IMR-90 (cell line): Measurements from ENCODE around the gene PAQR7.
"Not testable (repeated sequence)": the region's sequence is repeated elsewhere in the genome, so short reads cannot be mapped to it uniquely, and the experiment has no call there.

ENCODE experiments used
- FOS ChIP-seq: fragments of 150-350 bp; IDR thresholded peaks from 2 replicates; pipeline ENCODE4 v1.6.1; 2016; ENCODE audit warnings: low read depth, low read length
- MAFK ChIP-seq: IDR thresholded peaks from 2 replicates; pipeline ENCODE4 v1.6.1; 2012; ENCODE audit warnings: low read depth, low read length, improper control_type of control experiment
- POLR2A ChIP-seq: IDR thresholded peaks from 2 replicates; pipeline ENCODE4 v1.6.1; 2012; ENCODE audit warnings: mild to moderate bottlenecking, low read depth, low read length
- RAD21 ChIP-seq: IDR thresholded peaks from 2 replicates; pipeline ENCODE4 v1.6.1; 2012; ENCODE audit warnings: low read length, improper control_type of control experiment
- RFX5 ChIP-seq: IDR thresholded peaks from 2 replicates; pipeline ENCODE4 v1.8.0; 2012; ENCODE audit warnings: low read depth, mild to moderate bottlenecking, low read length, moderate library complexity
- TF ChIP-seq, protein P1 (sequence below): conservative IDR thresholded peaks from 2 replicates; pipeline ENCODE4 v1.5.1; 2012; ENCODE audit warnings: mild to moderate bottlenecking, low read depth, low read length, improper control_type of control experiment
- TF ChIP-seq, protein P2 (sequence below): fragments of 150-350 bp; IDR thresholded peaks from 2 replicates; pipeline ENCODE4 v1.6.1; 2016; ENCODE audit warnings: low read depth, mild to moderate bottlenecking, low read length, moderate library complexity, borderline replicate concordance

DNA sequence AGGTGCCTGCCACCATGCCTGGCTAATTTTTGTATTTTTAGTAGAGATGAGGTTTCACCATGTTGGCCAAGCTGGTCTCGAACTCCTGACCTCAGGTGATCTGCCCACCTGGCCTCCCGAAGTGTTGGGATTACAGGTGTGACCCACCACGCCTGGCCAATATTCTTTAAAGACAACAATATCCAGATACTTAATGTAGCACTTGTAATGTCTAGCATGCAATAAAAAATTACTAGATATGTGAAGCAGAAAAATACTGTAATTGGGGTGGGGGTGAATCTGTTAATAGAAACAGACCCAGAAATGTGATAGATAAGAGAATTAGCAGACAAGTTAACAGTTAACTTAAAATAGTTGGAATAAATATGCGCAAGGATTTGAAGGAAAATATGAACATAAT is 35.7 kb downstream of the PAQR7 start:
- TF ChIP-seq RFX5, FOS, MAFK, POLR2A, RAD21: not testable (repeated sequence)
- TF ChIP-seq, protein P1, sequence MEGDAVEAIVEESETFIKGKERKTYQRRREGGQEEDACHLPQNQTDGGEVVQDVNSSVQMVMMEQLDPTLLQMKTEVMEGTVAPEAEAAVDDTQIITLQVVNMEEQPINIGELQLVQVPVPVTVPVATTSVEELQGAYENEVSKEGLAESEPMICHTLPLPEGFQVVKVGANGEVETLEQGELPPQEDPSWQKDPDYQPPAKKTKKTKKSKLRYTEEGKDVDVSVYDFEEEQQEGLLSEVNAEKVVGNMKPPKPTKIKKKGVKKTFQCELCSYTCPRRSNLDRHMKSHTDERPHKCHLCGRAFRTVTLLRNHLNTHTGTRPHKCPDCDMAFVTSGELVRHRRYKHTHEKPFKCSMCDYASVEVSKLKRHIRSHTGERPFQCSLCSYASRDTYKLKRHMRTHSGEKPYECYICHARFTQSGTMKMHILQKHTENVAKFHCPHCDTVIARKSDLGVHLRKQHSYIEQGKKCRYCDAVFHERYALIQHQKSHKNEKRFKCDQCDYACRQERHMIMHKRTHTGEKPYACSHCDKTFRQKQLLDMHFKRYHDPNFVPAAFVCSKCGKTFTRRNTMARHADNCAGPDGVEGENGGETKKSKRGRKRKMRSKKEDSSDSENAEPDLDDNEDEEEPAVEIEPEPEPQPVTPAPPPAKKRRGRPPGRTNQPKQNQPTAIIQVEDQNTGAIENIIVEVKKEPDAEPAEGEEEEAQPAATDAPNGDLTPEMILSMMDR = not testable (repeated sequence)
- TF ChIP-seq, protein P2, sequence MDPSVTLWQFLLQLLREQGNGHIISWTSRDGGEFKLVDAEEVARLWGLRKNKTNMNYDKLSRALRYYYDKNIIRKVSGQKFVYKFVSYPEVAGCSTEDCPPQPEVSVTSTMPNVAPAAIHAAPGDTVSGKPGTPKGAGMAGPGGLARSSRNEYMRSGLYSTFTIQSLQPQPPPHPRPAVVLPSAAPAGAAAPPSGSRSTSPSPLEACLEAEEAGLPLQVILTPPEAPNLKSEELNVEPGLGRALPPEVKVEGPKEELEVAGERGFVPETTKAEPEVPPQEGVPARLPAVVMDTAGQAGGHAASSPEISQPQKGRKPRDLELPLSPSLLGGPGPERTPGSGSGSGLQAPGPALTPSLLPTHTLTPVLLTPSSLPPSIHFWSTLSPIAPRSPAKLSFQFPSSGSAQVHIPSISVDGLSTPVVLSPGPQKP = not testable (repeated sequence)
